Fibroblast of upper back skin (primary cell): ENCODE measurements around the gene GOT2.
A peak's percentile ranks its signal among the peaks of the same experiment; 100 is the strongest.
"Not testable (repeated sequence)": the region's sequence is repeated elsewhere in the genome, so short reads cannot be mapped to it uniquely, and the experiment has no call there.

Source experiments
- DNase-seq: peaks from one replicate; pipeline ENCODE4 v3.0.0-alpha.2; 2013

GOT2 gene

DNA sequence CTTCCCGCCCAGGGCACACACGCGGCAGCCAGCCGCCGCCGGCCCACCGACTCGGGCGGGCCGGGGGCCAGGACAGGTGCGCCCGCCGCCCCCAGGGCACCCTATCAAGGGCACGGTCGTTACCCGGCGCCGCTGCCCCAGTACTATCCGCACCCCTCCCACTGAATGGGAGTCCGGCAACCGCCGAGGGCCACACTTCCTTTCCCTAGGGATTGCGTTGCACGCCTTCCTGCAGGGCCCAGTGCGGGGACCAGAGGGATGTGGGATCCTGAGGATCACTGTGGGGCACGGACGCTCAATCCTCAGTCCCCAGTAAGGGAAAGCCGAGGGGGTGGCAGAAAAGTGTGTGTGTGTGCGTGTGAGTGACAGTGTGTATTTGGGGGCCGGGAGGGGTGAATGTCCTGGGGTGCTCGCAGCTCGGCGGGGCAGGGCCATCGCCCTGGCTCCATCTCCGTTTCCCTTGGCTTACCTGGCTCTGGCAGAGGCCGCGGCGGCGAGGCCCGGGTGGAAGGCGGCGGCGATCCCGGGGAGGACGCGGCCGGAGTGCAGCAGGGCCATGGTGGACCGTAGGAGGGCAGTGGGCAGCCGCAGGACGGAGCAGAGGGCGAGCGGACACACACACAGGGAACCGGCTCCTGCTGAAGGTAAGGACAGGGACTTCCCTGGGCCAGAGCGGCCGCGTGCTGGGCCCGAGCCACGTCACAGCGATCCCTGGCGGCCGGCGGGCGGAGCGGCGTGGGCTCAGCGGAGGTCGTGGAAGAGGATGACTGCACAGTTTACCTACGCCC lies at the start of gene GOT2:
GOT2 (minus strand) TSS at position 646 of the 788 bp plus-strand sequence; CDS start at position 558, 88 bp downstream.
- DNase-seq, result peak; percentile 77

GRCh38 chr16:58779291-58779690 lies 45.2 kb upstream of the GOT2 start:
- DNase-seq, result not testable (repeated sequence)

DNA sequence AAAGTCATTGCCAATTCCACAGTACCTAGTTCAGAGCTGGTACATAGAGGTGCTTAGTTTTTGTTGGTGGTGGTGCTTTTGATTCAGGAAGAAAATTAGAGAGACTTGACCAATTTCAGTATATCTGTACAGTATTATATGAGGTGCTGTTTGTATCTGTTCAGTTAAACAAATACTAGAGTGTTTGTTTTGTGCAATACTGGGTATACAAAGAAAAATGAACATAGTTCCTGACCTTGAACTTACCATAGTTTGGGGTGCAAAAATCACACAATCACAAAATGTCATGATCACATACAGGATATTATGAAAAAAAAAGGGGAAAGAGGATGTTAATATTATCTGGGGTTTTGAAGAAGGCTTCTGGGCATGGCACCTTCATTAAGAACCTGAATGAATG lies 39.8 kb upstream of the GOT2 start:
- DNase-seq, result no peak

DNA sequence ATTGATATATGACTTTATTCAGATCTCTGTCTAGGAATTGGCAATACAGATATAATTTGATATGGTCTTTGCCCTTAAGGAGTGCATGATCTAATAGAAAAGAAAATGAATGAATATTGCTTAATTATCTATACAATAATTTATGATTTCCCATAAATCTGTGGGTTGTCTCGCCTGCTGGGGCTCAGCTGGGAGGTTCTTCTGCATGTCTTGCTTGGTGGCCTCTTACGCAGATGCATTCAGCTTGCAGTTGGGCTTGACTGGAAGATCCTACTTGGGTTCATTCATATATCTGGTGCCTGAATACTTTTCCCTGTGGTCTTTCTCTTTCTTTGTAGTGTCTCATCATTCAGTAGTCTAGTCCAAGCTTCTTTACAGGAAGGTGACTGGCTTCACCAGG lies 34.0 kb upstream of the GOT2 start:
- no peak for DNase-seq

DNA sequence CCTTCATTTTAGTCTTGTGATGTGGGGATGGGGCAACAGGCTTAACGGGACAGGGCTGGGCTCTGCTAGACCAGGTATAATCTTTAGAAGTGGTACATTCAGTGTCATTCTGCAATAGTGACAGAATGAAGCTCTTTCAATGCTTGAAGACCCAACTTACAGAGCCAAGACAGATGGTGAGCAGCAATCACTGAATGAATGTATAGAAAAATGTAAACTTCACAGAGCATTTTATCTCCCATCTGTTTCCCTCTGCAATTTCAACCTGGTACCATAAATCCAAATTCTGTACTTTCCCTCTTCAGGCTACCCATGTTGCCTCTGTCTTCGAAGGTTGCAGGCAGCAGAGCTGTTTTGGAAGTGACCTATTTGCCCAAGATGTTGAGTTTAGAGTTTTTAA lies 33.5 kb upstream of the GOT2 start:
- no peak for DNase-seq

DNA sequence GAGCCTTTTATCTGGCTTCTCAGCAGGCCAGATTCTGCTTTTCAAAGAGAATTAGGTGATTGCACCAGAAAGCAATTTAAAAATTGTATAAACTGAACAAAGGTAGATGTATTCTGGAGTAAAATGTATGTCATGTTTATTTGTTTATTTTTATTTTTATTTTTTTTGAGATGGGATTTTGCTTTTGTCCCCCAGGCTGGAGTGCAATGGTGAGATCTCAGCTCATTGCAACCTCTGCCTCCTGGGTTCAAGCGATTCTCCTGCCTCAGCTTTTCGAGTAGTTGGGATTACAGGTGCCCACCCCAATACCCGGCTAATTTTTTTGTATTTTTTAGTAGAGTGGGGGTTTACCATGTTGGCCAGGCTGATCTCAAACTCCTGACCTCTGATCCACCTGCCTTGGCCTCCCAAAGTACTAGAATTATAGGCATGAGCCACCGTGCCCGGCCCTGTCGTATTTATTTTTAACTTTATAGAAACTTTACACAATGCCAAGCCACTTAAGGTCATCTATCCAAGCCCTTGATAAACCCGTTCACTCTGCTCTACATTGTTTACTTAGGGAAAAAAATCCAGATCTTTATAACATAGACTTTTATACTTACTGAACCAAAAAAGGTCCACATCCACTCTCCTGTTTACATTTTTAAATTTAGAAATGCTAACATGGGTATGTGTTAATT lies 22.7 kb upstream of the GOT2 start:
- no peak for DNase-seq

- DNase-seq, result peak; percentile 62
Measured at GRCh38 chr16:58755989-58756649, 22.0 kb upstream of the GOT2 start.

DNA sequence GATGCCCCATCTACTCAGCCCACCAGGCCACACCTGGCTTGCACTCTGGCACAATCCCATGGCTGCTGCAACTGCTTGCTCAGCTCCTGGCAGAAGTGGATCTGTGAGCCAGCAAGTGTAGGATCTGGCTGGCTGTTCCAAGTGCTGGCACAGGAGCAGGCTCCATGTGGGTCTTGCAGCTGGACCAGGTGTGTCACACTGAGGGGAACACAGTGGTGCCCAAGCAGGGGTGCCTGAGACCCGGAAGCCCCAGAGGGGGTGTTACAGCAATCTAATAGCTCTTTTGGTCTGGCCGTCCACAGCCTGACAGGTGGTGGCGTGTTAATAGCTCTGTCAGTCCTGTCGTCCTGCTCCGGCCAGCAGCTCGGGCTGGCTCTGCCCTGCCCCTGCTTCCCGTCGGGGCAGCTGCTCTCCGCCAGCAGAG lies 19.6 kb upstream of the GOT2 start:
- DNase-seq, result no peak

GRCh38 chr16:58744497-58744896 lies 10.4 kb upstream of the GOT2 start:
- DNase-seq, result no peak

- no peak for DNase-seq
Measured at GRCh38 chr16:58741976-58742375, 7.9 kb upstream of the GOT2 start.

DNA sequence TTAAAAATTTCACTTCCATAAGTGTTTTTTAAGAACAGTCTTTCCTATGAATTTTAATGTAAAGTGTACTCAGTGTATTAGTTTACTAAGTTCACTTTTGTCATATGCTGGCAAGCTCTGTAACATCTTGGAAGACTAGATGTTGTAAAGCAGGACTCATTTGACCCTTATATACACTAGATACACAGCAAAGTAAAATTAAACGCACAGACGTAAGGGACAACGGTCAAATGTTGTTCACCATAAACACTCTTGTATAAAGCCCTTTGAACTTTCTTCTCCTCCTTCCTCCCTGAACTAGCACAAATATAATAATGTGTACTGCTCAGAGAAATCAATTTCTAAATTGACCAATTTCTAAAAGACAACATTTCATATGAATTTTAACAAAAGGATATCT lies 7.0 kb upstream of the GOT2 start:
- DNase-seq, result no peak

DNA sequence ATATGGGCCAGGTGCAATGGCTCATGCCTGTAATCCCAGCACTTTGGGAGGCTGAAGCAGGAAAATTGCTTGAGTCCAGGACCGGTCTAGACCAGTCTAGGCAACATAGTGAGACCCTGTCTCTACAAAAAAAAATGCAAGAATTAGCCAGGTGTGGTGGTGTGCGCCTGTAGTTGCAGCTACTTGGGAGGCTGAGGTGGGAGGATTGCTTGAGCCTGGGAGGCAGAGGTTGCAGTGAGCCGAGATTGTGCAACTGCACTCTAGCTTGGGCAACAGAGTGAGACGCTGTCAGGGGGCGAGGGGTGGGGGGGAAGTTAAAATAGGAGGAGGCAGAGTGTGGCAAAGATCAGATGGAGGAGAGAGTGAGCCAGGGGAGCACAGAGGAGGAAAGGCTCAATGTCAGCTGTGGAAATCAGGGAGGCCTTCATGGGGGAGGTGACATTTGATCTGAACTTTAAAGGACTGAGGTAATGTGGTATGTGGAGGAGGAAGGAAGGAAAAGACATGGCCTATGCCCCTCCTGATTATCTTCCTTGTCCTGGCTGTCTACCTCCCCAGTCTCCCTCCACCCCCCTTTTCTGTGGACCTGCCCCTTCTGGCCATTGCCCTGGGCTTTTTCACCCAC lies 4.7 kb upstream of the GOT2 start:
- no peak for DNase-seq

DNA sequence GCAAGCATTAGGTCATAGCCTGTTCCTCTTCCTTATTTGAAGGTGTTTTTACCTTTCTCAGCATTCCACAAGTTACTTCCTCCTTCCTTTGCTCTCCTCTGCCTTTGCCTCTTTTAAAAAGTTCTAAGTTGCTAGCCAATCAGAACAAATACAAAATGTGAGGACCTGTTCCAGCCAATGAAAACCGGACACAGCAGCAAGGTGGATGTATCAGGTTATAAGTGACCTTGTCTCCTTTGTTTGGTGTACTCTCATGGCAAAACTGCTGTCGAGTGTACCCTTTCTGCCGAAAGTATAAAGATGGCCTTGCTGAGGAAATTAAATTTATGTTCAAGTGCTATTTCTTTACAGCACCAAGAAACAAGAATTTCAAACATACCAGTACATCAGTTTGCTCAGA lies 2.2 kb upstream of the GOT2 start:
- not testable (repeated sequence) for DNase-seq

DNA sequence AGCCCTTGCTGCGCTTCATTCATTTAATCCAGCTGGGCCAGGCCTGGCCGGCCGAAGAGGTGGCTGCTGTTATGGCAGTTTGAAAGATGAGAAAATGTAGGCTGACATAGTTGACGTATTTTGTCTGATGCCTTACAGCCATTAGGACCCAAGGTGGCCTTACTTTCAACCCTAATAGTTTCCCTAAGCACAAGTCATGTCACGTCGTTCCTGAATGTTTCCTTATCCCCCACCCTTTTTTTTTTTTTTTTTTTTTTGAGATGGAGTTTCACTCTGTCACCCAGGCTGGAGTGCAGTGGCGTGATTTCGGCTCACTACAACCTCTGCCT lies 307 bp upstream of the GOT2 start:
- no peak for DNase-seq

GRCh38 chr16:58733248-58733670 lies 857 bp downstream of the GOT2 start:
- DNase-seq, result no peak

GRCh38 chr16:58732545-58733247 lies 1.4 kb downstream of the GOT2 start:
- DNase-seq, result peak; percentile 53

- DNase-seq, result no peak
Measured at GRCh38 chr16:58730724-58731370, 3.3 kb downstream of the GOT2 start.

- DNase-seq, result no peak
Measured at GRCh38 chr16:58727796-58728568, 6.1 kb downstream of the GOT2 start.

DNA sequence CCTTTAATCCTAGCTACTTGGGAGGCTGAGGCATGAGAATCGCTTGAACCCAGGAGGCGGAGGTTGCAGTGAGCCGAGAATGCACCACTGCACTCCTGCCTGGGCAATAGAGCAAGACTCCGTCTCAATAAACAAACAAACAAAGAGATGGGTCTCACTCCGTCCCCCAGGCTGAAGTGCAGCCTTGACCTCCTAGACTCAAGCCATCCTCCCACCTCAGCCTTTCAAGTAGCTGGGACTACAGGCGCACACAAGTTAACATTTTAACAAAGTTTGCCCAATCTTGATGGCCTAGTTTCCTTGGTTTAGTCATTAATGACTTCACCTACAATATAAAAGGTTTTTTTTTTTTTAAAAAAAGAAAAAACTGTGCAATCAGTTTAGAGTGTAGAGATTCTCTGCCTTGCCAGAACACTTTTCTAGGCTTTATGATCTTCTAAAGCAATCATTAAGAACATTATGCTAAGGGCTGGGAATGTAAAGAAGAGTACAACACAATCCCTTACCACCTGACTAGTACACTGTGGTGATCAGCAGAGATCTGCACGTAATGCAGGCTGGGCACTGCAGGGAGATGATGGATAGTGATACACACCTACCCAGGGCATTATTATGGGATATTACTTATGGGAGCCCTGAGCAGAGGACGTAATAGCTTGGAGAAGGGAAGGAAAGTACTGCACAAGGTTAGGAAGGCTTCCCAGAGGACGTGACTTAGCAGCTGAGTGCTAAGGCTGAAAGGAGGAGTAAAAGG lies 6.9 kb downstream of the GOT2 start:
- no peak for DNase-seq

GRCh38 chr16:58723109-58723508 lies 11.0 kb downstream of the GOT2 start:
- DNase-seq, result no peak

DNA sequence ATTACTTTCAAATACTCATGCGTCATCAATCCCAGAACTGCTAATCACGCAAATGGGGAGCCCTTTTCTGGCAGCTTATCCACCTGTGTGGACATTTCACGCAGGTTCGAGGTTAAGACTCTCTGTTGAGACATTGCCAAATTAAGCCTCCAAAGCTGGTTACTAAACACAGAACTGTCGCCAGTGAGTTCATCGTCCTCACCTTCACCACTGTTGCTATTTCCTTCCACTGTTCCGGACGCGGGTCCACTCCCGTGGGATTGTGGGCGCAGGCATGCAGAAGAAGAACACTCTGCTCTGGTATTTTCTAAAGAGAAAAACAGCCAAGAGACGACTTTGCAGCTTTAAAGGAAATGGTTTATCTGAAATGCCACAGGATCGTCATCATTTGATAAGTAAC lies 16.1 kb downstream of the GOT2 start:
- DNase-seq, result no peak
